Activated CD4-positive, alpha-beta T cell treated with anti-CD3 and anti-CD28 coated beads, Interleukin-2, amount 10 ng/mL, durations not matched to agents 7 days and 5 days (primary cell): ENCODE measurements around the gene MBNL1. TPM values are rescaled to one million over a fixed set of nuclear protein-coding genes. Genes with fewer than 3 reads are reported as not detected.

ENCODE experiments used
- CTCF ChIA-PET: fragments of 350-600 bp; sonication (Branson Sonifier 250); formaldehyde crosslinking; loops from one replicate; lab custom pipeline; 2021; ENCODE audit warnings: antibody characterized with exemption; lab: Charles Lee
- POLR2A ChIA-PET: fragments of 350-600 bp; sonication (Branson Sonifier 250); formaldehyde crosslinking; loops from one replicate; lab custom pipeline; 2021; ENCODE audit warnings: antibody characterized with exemption; lab: Charles Lee
- DNase-seq: peaks from one replicate; pipeline ENCODE4 v3.0.0-alpha.2; 2020
- H3K27ac Mint-ChIP-seq: one replicate; pipeline ENCODE4 v1.8.0; 2021; ENCODE audit warnings: mild to moderate bottlenecking, moderate library complexity, mixed read lengths
- H3K27me3 Mint-ChIP-seq: one replicate; pipeline ENCODE4 v1.8.0; 2021; ENCODE audit warnings: mixed read lengths
- H3K36me3 Mint-ChIP-seq: one replicate; pipeline ENCODE4 v1.8.0; 2021; ENCODE audit warnings: low read depth, mixed read lengths
- H3K4me1 Mint-ChIP-seq: one replicate; pipeline ENCODE4 v1.8.0; 2021; ENCODE audit warnings: mixed read lengths
- H3K4me3 Mint-ChIP-seq: one replicate; pipeline ENCODE4 v1.8.0; 2021; ENCODE audit warnings: mild to moderate bottlenecking, moderate library complexity, mixed read lengths
- H3K9me3 Mint-ChIP-seq: one replicate; pipeline ENCODE4 v1.8.0; 2021; ENCODE audit warnings: mixed read lengths
- total RNA-seq, 2 experiments: library from RNA; stranded (reverse); gene quantifications; one replicate each; pipeline ENCODE4 v1.2.3, GENCODE V29; 2021

MBNL1 gene
- total RNA-seq, 2 experiments from 2014 or later: 437 to 559 TPM

DNA sequence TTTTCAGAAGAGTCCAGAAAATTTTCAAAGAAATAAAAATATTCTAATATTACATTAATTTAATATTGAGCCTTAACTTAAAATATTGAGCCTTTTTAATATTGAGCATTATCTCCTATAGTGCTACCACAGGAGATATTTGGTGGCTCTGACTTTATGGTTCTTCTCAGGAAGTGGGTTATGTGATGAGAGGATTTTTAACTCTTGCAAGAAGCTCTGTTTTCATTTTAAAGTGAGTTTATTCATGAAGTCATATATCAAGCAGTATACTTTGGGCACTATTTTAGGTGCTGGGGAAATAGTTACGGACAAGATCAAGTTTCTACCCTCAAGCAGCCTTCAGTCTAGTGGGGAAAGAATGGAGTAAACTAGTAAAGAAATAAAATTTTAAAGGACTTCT, 13.4 kb upstream of the MBNL1 start:
- Mint-ChIP-seq H3K36me3 (peaks cover 60% of the 10 kb centered on the region), H3K4me1 (peaks cover 81% of the 10 kb centered on the region), H3K4me3 (peak overlapping the region; percentile 47), H3K27me3 (no peaks in the 10 kb centered on the region), H3K9me3 (peaks cover 18% of the 10 kb centered on the region), H3K27ac (peak overlapping the region; percentile 74)
- CTCF ChIA-PET: interaction anchor here (0.6 to 2.4 kb wide), 6 partner anchors 9 to 61 kb away, joined by 3 to 11 read pairs (median 6); no protein-coding TSS in a partner anchor
- no peak for DNase-seq
- POLR2A ChIA-PET: interaction anchor here (0.6 kb wide), 1 partner anchor 9 kb away, joined by 4 read pairs; no protein-coding TSS in a partner anchor

- Mint-ChIP-seq H3K36me3 (peaks cover 65% of the 10 kb centered on the region), H3K4me1 (peaks cover 90% of the 10 kb centered on the region), H3K4me3 (peak overlapping the region; percentile 56), H3K9me3 (peaks cover 14% of the 10 kb centered on the region), H3K27me3 (no peaks in the 10 kb centered on the region), H3K27ac (peak overlapping the region; percentile 90)
- no peak for DNase-seq
- POLR2A ChIA-PET: interaction anchor here (0.7 to 1.0 kb wide), 2 partner anchors 10 to 12 kb away, joined by 3 to 4 read pairs; no protein-coding TSS in a partner anchor
- CTCF ChIA-PET: interaction anchor here (0.6 to 2.4 kb wide), 8 partner anchors 9 to 48 kb away, joined by 3 to 11 read pairs (median 3); partner anchors contain the start of gene MBNL1
Measured at GRCh38 chr3:152256851-152257562, 11.7 kb upstream of the MBNL1 start.

GRCh38 chr3:152257563-152258035, 11.1 kb upstream of the MBNL1 start:
- Mint-ChIP-seq H3K27ac (peak overlapping the region; percentile 90), H3K4me3 (peak overlapping the region; percentile 56), H3K4me1 (peaks cover 86% of the 10 kb centered on the region), H3K9me3 (peaks cover 12% of the 10 kb centered on the region), H3K36me3 (peaks cover 65% of the 10 kb centered on the region), H3K27me3 (no peaks in the 10 kb centered on the region)
- ChIA-PET POLR2A (interaction anchor here (0.7 to 1.0 kb wide), 2 partner anchors 11 to 12 kb away, joined by 3 to 4 read pairs; no protein-coding TSS in a partner anchor), CTCF (interaction anchor here (0.5 to 2.4 kb wide), 5 partner anchors 11 to 187 kb away, joined by 3 to 9 read pairs (median 3); partner anchors contain the start of gene MBNL1)
- DNase-seq: no peak

- ChIA-PET CTCF (interaction anchor here (0.9 to 2.4 kb wide), 6 partner anchors 10 to 187 kb away, joined by 3 to 9 read pairs (median 3); partner anchors contain the start of gene MBNL1), POLR2A (no interaction called here)
- H3K36me3 Mint-ChIP-seq: peaks cover 65% of the 10 kb centered on the region
- H3K4me1 Mint-ChIP-seq: peaks cover 82% of the 10 kb centered on the region
- peak overlapping the region; percentile 93 for H3K27ac Mint-ChIP-seq
- peaks cover 5% of the 10 kb centered on the region for H3K9me3 Mint-ChIP-seq
- peak overlapping the region; percentile 56 for H3K4me3 Mint-ChIP-seq
- no peaks in the 10 kb centered on the region for H3K27me3 Mint-ChIP-seq
- DNase-seq: peak; percentile 67
Measured at GRCh38 chr3:152258448-152259393, 10.0 kb upstream of the MBNL1 start.

DNA sequence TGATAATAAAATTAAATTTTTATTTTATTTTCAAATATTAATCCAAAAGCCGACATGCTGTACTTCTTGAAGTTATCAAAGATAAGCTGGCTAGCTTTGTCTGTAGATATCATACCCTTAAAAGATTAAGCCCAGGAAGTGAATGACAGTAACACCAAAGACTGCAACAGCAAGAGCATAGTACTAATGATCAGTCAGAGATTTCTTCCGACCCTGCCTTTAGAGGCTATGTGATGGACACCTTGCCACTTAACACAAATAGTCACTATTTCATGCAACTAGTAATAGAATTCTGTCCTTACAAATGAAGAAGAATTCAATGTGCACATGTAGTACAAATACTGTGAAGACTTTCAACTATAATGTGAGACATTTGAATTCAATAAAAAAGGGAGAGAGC, 9.3 kb upstream of the MBNL1 start:
- Mint-ChIP-seq H3K9me3 (peaks cover 3% of the 10 kb centered on the region), H3K27me3 (no peaks in the 10 kb centered on the region), H3K27ac (no peak overlapping the region), H3K4me1 (peaks cover 82% of the 10 kb centered on the region), H3K4me3 (peak overlapping the region; percentile 21), H3K36me3 (peaks cover 65% of the 10 kb centered on the region)
- DNase-seq: no peak
- POLR2A ChIA-PET: no interaction called here
- CTCF ChIA-PET: interaction anchor here (0.9 to 1.0 kb wide), 2 partner anchors 59 to 187 kb away, joined by 3 read pairs; no protein-coding TSS in a partner anchor

DNA sequence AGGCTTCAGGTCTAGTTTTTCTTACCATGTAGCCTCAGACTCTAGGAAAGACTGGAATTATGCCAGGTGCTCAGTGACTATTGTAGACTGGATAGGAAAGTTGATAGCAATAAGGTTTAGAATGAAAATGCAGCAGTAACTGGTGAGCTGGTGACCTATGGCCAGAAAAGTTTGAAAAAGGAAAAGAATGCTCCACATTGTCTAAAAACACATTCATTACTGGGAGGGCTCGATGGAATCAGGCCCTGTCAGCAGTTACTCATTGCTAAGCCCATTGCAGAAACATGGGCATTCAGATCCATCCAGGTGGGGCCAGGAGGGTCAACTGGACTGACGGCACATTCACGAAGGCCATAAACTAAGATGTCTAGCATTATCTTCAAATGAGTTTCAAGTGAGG, 8.7 kb upstream of the MBNL1 start:
- CTCF ChIA-PET: interaction anchor here (0.9 to 2.0 kb wide), 3 partner anchors 16 to 75 kb away, joined by 3 to 4 read pairs (median 4); no protein-coding TSS in a partner anchor
- Mint-ChIP-seq H3K36me3 (peaks cover 67% of the 10 kb centered on the region), H3K4me1 (peaks cover 79% of the 10 kb centered on the region), H3K9me3 (peaks cover 3% of the 10 kb centered on the region), H3K4me3 (no peak overlapping the region), H3K27me3 (no peaks in the 10 kb centered on the region), H3K27ac (peak overlapping the region; percentile 31)
- POLR2A ChIA-PET: interaction anchor here (1.4 kb wide), 1 partner anchor 16 kb away, joined by 4 read pairs; no protein-coding TSS in a partner anchor
- DNase-seq: no peak

GRCh38 chr3:152260529-152260928, 8.2 kb upstream of the MBNL1 start:
- ChIA-PET CTCF (interaction anchor here (1.2 to 2.0 kb wide), 2 partner anchors 16 to 75 kb away, joined by 4 read pairs; no protein-coding TSS in a partner anchor), POLR2A (interaction anchor here (1.4 kb wide), 1 partner anchor 16 kb away, joined by 4 read pairs; no protein-coding TSS in a partner anchor)
- Mint-ChIP-seq H3K27me3 (no peaks in the 10 kb centered on the region), H3K9me3 (peaks cover 3% of the 10 kb centered on the region), H3K4me3 (no peak overlapping the region), H3K36me3 (peaks cover 65% of the 10 kb centered on the region), H3K4me1 (peaks cover 80% of the 10 kb centered on the region), H3K27ac (no peak overlapping the region)
- no peak for DNase-seq

GRCh38 chr3:152261329-152261728, 7.4 kb upstream of the MBNL1 start:
- no peak overlapping the region for H3K27ac Mint-ChIP-seq
- H3K4me3 Mint-ChIP-seq: no peak overlapping the region
- no peaks in the 10 kb centered on the region for H3K27me3 Mint-ChIP-seq
- H3K4me1 Mint-ChIP-seq: peaks cover 78% of the 10 kb centered on the region
- no peak for DNase-seq
- peaks cover 62% of the 10 kb centered on the region for H3K36me3 Mint-ChIP-seq
- POLR2A ChIA-PET: interaction anchor here (1.4 kb wide), 1 partner anchor 17 kb away, joined by 4 read pairs; no protein-coding TSS in a partner anchor
- peaks cover 3% of the 10 kb centered on the region for H3K9me3 Mint-ChIP-seq
- CTCF ChIA-PET: interaction anchor here (1.2 to 2.0 kb wide), 3 partner anchors 15 to 76 kb away, joined by 4 read pairs; no protein-coding TSS in a partner anchor

- peaks cover 3% of the 10 kb centered on the region for H3K9me3 Mint-ChIP-seq
- peaks cover 74% of the 10 kb centered on the region for H3K4me1 Mint-ChIP-seq
- H3K36me3 Mint-ChIP-seq: peaks cover 73% of the 10 kb centered on the region
- no peaks in the 10 kb centered on the region for H3K27me3 Mint-ChIP-seq
- CTCF ChIA-PET: interaction anchor here (1.6 kb wide), 1 partner anchor 9 kb away, joined by 9 read pairs; no protein-coding TSS in a partner anchor
- no peak for DNase-seq
- H3K4me3 Mint-ChIP-seq: no peak overlapping the region
- POLR2A ChIA-PET: no interaction called here
- H3K27ac Mint-ChIP-seq: no peak overlapping the region
Measured at GRCh38 chr3:152263711-152264110, 5.0 kb upstream of the MBNL1 start.

DNA sequence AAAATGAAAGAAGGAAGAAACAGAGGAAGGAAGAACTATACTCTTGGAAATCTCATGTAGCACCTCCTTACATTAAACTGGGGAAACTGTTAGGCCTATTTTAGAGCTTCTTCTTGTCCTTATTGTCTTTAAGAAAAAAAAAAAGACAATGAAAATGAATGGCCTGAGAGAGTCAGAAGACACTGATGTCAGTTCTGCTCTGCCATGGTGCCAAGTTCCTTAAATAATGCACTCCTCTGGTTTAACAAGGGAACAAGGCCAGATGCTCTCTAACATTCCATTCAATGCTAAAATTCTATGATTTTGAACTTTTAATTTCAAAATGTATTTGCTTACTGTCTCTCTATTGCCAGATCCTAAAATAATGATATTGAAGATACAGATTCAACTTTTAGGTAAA, 4.4 kb upstream of the MBNL1 start:
- DNase-seq: no peak
- H3K4me3 Mint-ChIP-seq: no peak overlapping the region
- CTCF ChIA-PET: interaction anchor here (1.6 kb wide), 1 partner anchor 10 kb away, joined by 9 read pairs; no protein-coding TSS in a partner anchor
- peaks cover 3% of the 10 kb centered on the region for H3K9me3 Mint-ChIP-seq
- peaks cover 68% of the 10 kb centered on the region for H3K4me1 Mint-ChIP-seq
- peaks cover 70% of the 10 kb centered on the region for H3K36me3 Mint-ChIP-seq
- H3K27me3 Mint-ChIP-seq: no peaks in the 10 kb centered on the region
- no peak overlapping the region for H3K27ac Mint-ChIP-seq
- POLR2A ChIA-PET: no interaction called here

GRCh38 chr3:152266221-152266995, 2.3 kb upstream of the MBNL1 start:
- H3K4me3 Mint-ChIP-seq: peak overlapping the region; percentile 91
- DNase-seq: no peak
- peaks cover 3% of the 10 kb centered on the region for H3K9me3 Mint-ChIP-seq
- CTCF ChIA-PET: no interaction called here
- peaks cover 53% of the 10 kb centered on the region for H3K4me1 Mint-ChIP-seq
- POLR2A ChIA-PET: interaction anchor here (0.5 kb wide), 1 partner anchor 136 kb away, joined by 3 read pairs; no protein-coding TSS in a partner anchor
- H3K36me3 Mint-ChIP-seq: peaks cover 75% of the 10 kb centered on the region
- no peaks in the 10 kb centered on the region for H3K27me3 Mint-ChIP-seq
- peak overlapping the region; percentile 97 for H3K27ac Mint-ChIP-seq
